ENCODE measurements around the gene MCFD2.
"Not testable (repeated sequence)": the region's sequence is repeated elsewhere in the genome, so short reads cannot be mapped to it uniquely, and the experiment has no call there.

Gene MCFD2

GRCh38 chr2:46900381-46900780, 15.2 kb downstream of the MCFD2 start:
- DNase-seq: no peak

DNA sequence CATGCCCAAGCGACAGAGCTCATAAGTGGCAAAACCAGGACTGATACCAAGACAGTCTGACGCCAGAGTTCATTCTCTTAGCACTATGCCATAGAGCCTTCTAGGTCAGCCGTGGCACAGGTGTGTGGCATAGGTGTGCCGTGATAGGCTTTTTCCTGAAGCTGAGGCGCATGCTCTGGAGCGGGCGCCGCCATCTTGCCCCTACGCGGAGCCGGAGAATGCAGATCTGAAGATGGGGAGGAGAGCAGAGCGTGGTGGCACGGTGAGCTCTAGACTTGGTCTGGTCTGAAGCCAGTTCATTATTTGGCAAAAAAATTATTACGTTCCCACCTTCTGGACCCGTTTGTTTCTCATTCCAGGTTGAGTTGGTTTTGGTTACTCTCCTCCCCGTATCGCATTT, 16.6 kb downstream of the MCFD2 start:
- no peak for DNase-seq

DNA sequence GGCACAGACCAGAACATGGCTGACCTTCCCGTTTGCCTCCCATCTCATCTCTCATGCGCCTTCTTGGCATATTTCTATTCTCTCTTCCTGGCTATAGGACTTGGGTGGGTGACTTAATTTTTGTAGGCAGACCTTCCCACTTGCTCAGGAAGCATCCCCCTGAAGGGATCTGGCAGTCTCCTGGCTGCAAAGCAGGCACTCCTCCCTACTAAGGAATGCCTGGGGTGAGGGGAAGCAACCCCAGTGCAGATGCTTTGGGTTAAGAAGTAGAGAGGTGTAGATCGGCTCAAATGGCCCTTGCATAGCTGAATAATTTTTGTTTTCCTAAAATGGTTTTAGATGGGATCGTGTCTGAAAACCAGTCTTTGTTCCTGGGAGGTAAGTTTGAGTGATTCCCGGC, 17.6 kb downstream of the MCFD2 start:
- no peak for DNase-seq

DNA sequence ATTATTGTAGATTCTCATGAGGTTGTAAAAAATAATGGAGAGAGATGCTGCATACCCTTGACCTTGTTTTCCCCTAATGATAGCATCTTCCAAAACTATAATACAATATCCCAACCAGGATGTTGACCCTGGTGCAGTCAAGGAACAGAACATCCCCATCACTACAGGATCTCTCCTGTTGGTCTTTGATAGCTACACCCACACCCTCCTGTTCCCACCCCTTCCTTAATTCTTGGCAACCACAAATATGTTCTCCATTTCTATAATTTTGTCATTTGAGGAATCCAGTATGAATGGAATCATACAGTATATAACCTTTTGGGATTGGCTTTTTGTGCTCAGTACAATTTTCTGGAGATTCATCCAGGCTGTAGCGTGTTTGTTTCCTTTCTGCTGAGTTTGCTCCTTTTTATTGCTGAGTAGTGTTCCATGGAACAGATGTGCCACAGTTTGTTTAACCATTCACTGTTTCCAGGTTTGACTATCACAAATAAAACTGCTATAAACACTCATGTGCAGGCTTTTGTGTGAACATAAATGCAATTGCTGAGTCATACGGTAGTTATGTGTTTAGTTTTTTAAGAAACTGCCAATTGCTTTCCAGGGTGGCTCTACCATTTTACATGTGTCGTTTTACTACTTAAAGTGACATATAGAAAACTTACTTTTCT, 22.2 kb downstream of the MCFD2 start:
- no peak for DNase-seq

DNA sequence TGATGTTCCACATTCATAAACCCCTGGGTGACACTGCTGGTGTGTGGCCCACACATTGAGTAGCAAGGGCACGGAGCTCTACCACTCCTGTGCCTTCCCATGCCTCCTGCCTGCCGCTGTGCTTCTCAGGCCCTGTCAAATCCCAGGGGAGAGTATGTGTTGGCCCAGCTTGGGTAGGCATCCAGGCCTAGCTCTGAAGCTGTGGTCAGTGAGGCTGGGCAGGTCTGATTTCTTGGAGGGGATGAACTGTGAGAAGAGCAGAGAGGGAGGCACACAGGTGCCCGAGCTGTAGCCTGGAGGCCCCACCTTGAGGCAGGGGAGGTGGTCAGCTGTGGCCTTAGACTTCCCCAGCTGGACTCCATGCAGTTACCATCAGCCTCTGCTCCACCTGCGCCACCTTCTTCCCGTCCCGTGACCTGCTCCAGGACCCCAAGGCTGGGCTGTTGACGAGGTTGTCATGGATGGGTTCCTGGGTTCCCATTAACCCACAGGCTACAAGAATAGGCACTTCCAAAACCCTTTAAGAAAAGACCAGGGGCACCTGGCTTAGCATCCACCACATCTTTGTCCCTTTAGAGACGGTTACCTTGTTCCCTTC, 23.6 kb downstream of the MCFD2 start:
- DNase-seq: no peak

- no peak for DNase-seq
Observed at GRCh38 chr2:46888421-46888952, 27.1 kb downstream of the MCFD2 start.

GRCh38 chr2:46887028-46887885, 28.3 kb downstream of the MCFD2 start:
- no peak for DNase-seq

GRCh38 chr2:46886268-46887027, 29.2 kb downstream of the MCFD2 start:
- no peak for DNase-seq

DNA sequence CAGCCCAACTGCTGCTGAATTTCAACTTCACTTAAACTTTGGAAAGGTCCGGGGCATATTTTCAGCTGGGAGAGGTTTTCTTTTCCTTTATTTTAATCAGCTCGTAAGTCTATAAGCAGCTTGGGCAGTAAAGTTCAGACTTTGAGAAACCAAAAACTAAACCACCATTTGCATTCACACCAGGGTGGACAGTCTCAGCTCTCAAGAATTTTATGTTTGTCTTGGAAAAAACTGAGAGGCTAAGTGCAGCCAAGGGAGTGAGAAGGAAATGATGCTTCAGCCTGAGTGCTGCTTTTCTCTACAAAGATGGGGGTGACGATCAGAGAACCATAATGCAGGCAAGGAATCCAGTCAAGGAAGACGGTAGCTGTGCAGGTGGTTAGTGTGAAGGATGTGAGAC, 30.2 kb downstream of the MCFD2 start:
- no peak for DNase-seq

GRCh38 chr2:46879511-46879910, 36.1 kb downstream of the MCFD2 start:
- no peak for DNase-seq

GRCh38 chr2:46878886-46879285, 36.7 kb downstream of the MCFD2 start:
- no peak for DNase-seq

DNA sequence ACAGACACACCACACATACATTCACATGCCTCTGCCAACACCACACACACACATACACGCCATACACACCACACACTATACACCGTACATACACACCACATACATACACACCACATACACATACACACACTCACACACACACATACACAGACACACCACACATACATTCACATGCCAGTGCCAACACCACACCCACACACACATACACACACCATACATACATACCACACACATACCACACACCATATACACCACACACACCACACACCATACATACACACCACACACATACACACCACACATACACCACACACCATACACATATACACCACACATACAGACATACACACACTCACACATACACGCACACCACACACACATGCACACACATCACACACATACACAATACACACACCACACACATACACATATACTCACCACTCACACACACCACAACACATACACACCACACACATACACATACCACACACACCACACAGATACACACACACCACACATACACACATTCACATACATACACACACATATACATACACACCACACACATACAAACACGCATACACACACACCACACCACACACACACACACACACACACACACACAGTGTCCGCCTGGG, 37.2 kb downstream of the MCFD2 start:
- no peak for DNase-seq

DNA sequence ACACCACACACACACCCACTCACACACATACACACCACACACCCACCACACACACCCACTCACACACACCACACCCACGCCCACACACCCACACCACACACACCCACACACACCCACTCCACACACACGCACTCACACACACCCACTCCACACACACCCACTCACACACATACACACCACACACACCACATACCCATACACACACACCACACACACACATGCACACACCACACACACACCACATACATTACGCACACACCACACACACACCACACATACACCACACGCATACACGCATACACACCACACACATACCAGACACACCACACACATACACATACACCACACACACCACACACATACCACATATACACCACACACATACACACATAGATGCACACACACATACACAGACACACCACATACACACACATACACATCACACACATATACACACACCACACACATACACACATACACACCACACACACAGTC, 37.9 kb downstream of the MCFD2 start:
- DNase-seq: no peak

DNA sequence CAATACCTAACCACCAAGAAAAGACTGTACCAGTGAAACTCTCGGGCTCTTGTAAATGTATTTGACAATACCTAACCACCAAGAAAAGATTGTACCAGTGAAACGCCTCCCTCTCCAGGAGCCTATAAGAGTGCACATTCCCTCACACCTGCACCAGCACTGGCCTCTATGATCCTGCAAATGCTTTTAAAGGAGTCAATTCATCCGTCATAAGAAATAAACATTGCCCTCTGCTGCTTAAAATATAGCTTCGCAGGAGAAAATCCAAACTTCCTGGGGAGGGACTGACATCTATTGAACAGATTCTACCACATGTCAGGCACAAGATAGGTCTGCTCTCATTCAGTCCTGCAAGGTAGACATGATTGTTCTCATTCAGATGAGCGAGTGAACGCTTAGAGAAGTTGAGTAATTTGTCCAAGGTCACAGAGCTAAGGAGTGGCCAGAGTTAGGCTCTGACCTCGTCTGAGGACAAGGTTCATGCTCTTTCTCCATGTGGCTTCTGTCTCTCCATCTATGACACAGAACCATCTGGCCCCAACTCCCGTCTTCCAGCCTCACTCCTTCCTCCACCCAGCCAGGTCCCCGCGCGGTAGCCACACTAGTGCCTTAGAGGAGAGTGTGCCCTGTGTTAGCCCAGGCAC, 38.7 kb downstream of the MCFD2 start:
- no peak for DNase-seq

- not testable (repeated sequence) for DNase-seq
Observed at GRCh38 chr2:46875962-46876689, 39.5 kb downstream of the MCFD2 start.

DNA sequence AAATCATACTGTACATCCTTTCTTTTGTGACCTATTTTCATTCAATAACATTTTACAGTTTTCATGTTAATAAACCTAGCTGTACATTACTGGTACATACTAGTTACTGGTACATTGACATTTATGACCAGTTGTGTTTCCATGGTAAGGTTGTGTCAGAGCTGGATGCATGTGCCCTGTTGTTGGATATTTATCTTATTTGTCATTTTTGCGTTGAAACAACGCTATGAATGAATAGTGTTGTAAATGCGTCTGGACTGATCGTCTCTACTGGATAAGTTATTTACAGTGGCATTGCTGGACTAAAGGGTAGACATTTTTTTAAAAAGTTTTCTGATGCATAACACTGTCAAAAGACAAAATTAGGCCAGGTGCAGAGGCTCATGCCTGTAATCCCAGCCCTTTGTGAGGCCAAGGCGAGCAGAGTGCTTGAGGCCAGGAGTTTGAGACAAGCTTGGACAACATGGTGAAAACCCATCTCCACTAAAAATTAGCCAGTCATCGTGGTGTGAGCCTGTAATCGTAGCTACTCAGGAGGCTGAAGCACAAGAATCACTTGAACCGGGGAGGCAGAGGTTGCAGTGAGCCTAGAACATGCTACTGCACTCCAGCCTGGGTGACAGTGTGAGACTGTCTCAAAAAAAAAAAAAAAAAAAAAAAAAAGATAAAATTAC, 40.2 kb downstream of the MCFD2 start:
- DNase-seq: no peak

DNA sequence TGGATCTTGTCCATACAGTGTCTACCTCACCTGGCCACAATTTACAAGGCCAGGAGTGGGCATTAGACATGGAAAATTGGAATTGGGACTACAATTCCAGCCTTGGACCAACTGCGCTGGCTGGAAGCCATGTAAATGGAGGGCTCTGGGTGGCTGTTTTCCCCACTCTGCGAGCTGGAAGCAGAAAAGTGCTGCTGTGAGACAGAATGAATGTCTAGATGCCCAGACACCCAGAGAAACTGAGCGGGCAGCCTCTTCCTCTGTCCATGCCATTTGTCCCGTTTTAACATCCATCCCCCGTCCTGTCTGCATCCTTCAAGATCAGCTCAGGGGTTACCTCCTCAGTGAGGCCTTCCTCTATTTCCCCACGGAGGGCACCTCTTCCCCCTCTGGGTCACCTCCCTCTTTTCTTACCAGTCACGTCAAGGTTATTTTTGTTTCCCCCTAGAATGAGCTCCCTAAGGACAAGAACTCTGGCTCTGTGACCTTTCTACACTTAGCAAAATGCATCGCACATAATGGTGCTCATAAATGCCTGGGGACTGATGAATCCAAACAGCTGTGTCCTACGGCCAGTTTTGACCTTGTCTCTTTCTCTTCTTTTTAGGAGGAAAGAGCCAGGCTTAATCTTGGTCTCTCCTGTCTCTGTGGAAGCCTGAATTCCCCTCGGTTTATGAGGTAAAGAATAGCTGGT, 41.2 kb downstream of the MCFD2 start:
- DNase-seq: no peak

- DNase-seq: no peak
Observed at GRCh38 chr2:46873604-46874068, 42.0 kb downstream of the MCFD2 start.

DNA sequence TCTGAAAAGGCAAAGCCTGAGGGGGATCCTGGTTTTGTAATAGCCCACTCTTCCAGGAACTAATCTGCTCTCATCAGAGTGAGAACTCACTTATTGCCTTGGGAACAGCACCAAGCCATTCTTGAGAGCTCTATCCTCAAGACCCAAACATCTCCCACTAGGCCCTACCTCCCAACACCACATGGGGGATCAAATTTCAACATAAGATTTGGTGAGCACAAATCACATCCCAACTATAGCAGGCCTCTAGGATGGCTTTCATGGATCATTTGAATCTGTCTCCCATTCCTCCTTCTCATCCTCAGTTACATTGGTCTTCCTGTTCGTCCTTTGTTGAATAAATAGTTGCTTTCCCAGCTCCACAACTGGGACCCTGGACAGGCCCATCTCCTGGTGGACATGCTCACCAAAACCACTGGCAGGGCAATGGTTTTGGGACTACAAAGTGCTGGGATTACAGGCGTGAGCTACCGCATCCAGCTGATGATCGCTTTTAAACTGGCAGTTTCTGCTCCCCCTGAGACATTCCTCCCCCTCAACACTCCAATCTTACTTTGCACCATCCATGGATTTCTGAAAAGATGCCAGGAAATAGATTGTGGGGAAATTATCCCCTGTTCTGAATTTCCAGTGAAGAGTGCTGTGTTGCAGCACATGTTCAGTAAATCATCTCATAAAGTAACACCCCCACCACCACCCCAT, 42.6 kb downstream of the MCFD2 start:
- DNase-seq: no peak
